Neural cell (in vitro differentiated cells): Measurements from ENCODE around the gene TAMM41. TPM values are rescaled to one million over a fixed set of nuclear protein-coding genes. Genes with fewer than 3 reads are reported as not detected.

ENCODE experiments used
- H2AFZ ChIP-seq: fragments of 200-600, 300-800 bp; sonication (generic), shearing (Covaris generic); 2 replicates; pipeline ENCODE4 v1.6.0; 2014; ENCODE audit warnings: low read depth, mild to moderate bottlenecking, antibody characterized with exemption, low read length, moderate library complexity
- H3F3A ChIP-seq: fragments of 200-600 bp; shearing (Covaris generic); 2 replicates; pipeline ENCODE4 v1.6.1; 2016; ENCODE audit warnings: mild to moderate bottlenecking, moderate library complexity, mixed read lengths, antibody characterized with exemption, low read length; ENCODE audit not compliant: insufficient read depth, poor library complexity, severe bottlenecking
- H3K27ac ChIP-seq: fragments of 200-600, 300-800 bp; sonication (generic), shearing (Covaris generic); 2 replicates; pipeline ENCODE4 v1.5.1; 2014; ENCODE audit warnings: mild to moderate bottlenecking, low read length, moderate library complexity
- H3K27me3 ChIP-seq: fragments of 300-800, 200-600 bp; sonication (generic), shearing (Covaris generic); 2 replicates; pipeline ENCODE4 v1.6.0; 2014; ENCODE audit warnings: mild to moderate bottlenecking, low read depth, low read length, moderate library complexity; ENCODE audit not compliant: insufficient read depth
- H3K36me3 ChIP-seq: fragments of 300-800, 200-600 bp; sonication (generic), shearing (Covaris generic); 2 replicates; pipeline ENCODE4 v1.5.1; 2014; ENCODE audit warnings: mild to moderate bottlenecking, antibody characterized with exemption, low read length, moderate library complexity; ENCODE audit not compliant: insufficient read depth
- H3K4me2 ChIP-seq: fragments of 300-800, 200-600 bp; sonication (generic), shearing (Covaris generic); 2 replicates; pipeline ENCODE4 v1.6.0; 2014; ENCODE audit warnings: mild to moderate bottlenecking, low read length
- H3K4me3 ChIP-seq: fragments of 300-800, 200-600 bp; sonication (generic), shearing (Covaris generic); 2 replicates; pipeline ENCODE4 v1.5.1; 2014; ENCODE audit warnings: mild to moderate bottlenecking, low read length, moderate library complexity
- H3K79me2 ChIP-seq: fragments of 200-600 bp; shearing (Covaris generic); replicated peaks from 2 replicates; pipeline ENCODE4 v1.6.0; 2014; ENCODE audit warnings: mild to moderate bottlenecking, low read length, moderate library complexity; ENCODE audit not compliant: insufficient read depth
- H3K9ac ChIP-seq: fragments of 300-800, 200-600 bp; sonication (generic), shearing (Covaris generic); 2 replicates; pipeline ENCODE4 v1.6.1; 2016; ENCODE audit warnings: mild to moderate bottlenecking, low read length, mixed read lengths
- H3K9me2 ChIP-seq: fragments of 200-600 bp; shearing (Covaris generic); 2 replicates; pipeline ENCODE4 v1.6.1; 2016; ENCODE audit warnings: mild to moderate bottlenecking, low read length, mixed read lengths; ENCODE audit not compliant: insufficient read depth
- H3K9me3 ChIP-seq: fragments of 200-600, 300-800 bp; sonication (generic), shearing (Covaris generic); 2 replicates; pipeline ENCODE4 v1.6.1; 2016; ENCODE audit warnings: mild to moderate bottlenecking, mixed run types, low read length, moderate library complexity, mixed read lengths
- H4K20me1 ChIP-seq: fragments of 200-600 bp; shearing (Covaris generic); 2 replicates; pipeline ENCODE4 v1.6.1; 2016; ENCODE audit warnings: mild to moderate bottlenecking, mixed run types; ENCODE audit not compliant: insufficient read depth
- EP300 ChIP-seq: fragments of 450-650 bp; conservative IDR thresholded peaks from 2 replicates; pipeline ENCODE4 v1.6.1; 2014; ENCODE audit warnings: antibody characterized with exemption, mild to moderate bottlenecking, moderate library complexity; ENCODE audit not compliant: poor library complexity, severe bottlenecking
- EZH2 ChIP-seq: fragments of 200-600, 300-800 bp; shearing (Covaris generic), sonication (generic); IDR thresholded peaks from 2 replicates; pipeline ENCODE4 v1.6.1; 2014; ENCODE audit warnings: antibody characterized with exemption, low read length, borderline replicate concordance, mild to moderate bottlenecking; ENCODE audit not compliant: insufficient read depth, poor library complexity, severe bottlenecking
- MXI1 ChIP-seq: fragments of 450-650 bp; conservative IDR thresholded peaks from 2 replicates; pipeline ENCODE4 v1.6.1; 2014; ENCODE audit warnings: antibody characterized with exemption, mild to moderate bottlenecking; ENCODE audit not compliant: poor library complexity, severe bottlenecking
- POLR2AphosphoS5 ChIP-seq: IDR thresholded peaks from 2 replicates; pipeline ENCODE4 v1.6.1; 2012
- RAD21 ChIP-seq: fragments of 450-650 bp; conservative IDR thresholded peaks from 2 replicates; pipeline ENCODE4 v1.6.1; 2014; ENCODE audit warnings: antibody characterized with exemption, mild to moderate bottlenecking, moderate library complexity
- SMC3 ChIP-seq: fragments of 450-650 bp; conservative IDR thresholded peaks from 2 replicates; pipeline ENCODE4 v1.6.1; 2014; ENCODE audit warnings: antibody characterized with exemption, mild to moderate bottlenecking, moderate library complexity; ENCODE audit not compliant: poor library complexity
- TAF1 ChIP-seq: IDR thresholded peaks from 2 replicates; pipeline ENCODE4 v1.6.1; 2012; ENCODE audit warnings: low read depth
- polyA plus RNA-seq: library from polyadenylated mRNA; depleted of rRNA; stranded (reverse); fragments of >200 nt; gene quantifications from 2 replicates; pipeline ENCODE4 v1.2.3, GENCODE V29; 2014
- TF ChIP-seq, protein P1 (sequence below): fragments of 450-650 bp; IDR thresholded peaks from 2 replicates; pipeline ENCODE4 v1.5.1; 2014; ENCODE audit warnings: antibody characterized with exemption, mild to moderate bottlenecking, moderate library complexity; ENCODE audit not compliant: poor library complexity, severe bottlenecking
- TF ChIP-seq, protein P2 (sequence below): IDR thresholded peaks from 2 replicates; pipeline ENCODE4 v1.6.1; 2012; ENCODE audit warnings: borderline replicate concordance

TAMM41 gene
- polyA plus RNA-seq, 1 donor from 2014 or later = 3.1 TPM

DNA sequence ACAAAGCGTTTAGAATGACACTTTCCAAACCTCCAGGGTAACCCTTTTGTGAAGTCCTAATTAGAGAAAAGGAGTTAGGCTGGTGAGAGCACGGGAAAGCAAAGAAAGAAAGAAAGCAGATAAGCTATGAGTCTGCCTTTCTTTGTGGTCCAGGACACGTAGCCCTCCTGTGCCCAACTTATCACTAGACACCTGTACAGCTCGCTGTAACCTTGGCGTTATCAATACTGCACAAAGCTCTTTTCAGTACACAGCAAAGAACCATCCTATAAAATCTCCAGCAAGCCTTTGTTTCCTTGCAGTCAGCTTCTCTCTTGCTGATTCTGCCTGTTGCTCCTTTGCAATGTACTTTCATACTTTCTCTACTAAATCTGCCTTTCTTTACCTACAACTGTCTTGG is 6.8 kb upstream of the TAMM41 start (continued):
- TF ChIP-seq, protein P1, sequence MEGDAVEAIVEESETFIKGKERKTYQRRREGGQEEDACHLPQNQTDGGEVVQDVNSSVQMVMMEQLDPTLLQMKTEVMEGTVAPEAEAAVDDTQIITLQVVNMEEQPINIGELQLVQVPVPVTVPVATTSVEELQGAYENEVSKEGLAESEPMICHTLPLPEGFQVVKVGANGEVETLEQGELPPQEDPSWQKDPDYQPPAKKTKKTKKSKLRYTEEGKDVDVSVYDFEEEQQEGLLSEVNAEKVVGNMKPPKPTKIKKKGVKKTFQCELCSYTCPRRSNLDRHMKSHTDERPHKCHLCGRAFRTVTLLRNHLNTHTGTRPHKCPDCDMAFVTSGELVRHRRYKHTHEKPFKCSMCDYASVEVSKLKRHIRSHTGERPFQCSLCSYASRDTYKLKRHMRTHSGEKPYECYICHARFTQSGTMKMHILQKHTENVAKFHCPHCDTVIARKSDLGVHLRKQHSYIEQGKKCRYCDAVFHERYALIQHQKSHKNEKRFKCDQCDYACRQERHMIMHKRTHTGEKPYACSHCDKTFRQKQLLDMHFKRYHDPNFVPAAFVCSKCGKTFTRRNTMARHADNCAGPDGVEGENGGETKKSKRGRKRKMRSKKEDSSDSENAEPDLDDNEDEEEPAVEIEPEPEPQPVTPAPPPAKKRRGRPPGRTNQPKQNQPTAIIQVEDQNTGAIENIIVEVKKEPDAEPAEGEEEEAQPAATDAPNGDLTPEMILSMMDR = no peak

DNA sequence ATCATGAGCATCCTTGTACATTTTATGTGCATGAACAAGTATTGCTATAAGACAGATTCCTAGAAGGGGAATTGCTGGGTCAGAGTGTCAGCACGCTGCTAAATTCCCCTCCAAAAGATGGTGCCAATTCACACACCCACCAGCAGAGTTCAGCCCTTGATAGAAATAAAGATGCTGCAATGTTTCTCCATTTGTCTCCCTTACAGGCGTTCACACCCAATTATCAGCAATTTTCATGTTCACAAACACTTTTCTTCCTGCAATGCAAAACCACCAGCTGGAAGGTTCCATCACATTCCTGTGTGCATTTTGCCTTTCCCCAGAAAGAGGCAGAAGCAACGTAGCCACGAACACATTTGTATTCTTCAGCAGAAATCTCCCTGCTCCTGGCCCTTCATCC is 3.3 kb upstream of the TAMM41 start:
- no peaks in the 10 kb centered on the region for H4K20me1 ChIP-seq
- TF ChIP-seq, protein P1 = peak; percentile 67
- no peak for TF ChIP-seq MXI1
- TF ChIP-seq, protein P2, sequence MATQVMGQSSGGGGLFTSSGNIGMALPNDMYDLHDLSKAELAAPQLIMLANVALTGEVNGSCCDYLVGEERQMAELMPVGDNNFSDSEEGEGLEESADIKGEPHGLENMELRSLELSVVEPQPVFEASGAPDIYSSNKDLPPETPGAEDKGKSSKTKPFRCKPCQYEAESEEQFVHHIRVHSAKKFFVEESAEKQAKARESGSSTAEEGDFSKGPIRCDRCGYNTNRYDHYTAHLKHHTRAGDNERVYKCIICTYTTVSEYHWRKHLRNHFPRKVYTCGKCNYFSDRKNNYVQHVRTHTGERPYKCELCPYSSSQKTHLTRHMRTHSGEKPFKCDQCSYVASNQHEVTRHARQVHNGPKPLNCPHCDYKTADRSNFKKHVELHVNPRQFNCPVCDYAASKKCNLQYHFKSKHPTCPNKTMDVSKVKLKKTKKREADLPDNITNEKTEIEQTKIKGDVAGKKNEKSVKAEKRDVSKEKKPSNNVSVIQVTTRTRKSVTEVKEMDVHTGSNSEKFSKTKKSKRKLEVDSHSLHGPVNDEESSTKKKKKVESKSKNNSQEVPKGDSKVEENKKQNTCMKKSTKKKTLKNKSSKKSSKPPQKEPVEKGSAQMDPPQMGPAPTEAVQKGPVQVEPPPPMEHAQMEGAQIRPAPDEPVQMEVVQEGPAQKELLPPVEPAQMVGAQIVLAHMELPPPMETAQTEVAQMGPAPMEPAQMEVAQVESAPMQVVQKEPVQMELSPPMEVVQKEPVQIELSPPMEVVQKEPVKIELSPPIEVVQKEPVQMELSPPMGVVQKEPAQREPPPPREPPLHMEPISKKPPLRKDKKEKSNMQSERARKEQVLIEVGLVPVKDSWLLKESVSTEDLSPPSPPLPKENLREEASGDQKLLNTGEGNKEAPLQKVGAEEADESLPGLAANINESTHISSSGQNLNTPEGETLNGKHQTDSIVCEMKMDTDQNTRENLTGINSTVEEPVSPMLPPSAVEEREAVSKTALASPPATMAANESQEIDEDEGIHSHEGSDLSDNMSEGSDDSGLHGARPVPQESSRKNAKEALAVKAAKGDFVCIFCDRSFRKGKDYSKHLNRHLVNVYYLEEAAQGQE = no peak
- TF ChIP-seq RAD21 = peak; percentile 66
- TF ChIP-seq EP300 = peak; percentile 10
- peak; percentile 73 for TF ChIP-seq SMC3
- TF ChIP-seq POLR2AphosphoS5 = no peak
- no peak for TF ChIP-seq TAF1
- TF ChIP-seq EZH2 = no peak
- H3K9me3 ChIP-seq = no peaks in the 10 kb centered on the region
- no peak overlapping the region for H3K27ac ChIP-seq
- H3K9ac ChIP-seq = no peak overlapping the region
- H3K27me3 ChIP-seq = no peaks in the 10 kb centered on the region
- no peak overlapping the region for H3K4me3 ChIP-seq
- H3K36me3 ChIP-seq = no peaks in the 10 kb centered on the region
- H3K4me2 ChIP-seq = no peak overlapping the region
- peak overlapping the region; percentile 47 for H2AFZ ChIP-seq
- no peaks in the 10 kb centered on the region for H3F3A ChIP-seq
- peaks cover 13% of the 10 kb centered on the region for H3K79me2 ChIP-seq
- H3K9me2 ChIP-seq = no peaks in the 10 kb centered on the region

DNA sequence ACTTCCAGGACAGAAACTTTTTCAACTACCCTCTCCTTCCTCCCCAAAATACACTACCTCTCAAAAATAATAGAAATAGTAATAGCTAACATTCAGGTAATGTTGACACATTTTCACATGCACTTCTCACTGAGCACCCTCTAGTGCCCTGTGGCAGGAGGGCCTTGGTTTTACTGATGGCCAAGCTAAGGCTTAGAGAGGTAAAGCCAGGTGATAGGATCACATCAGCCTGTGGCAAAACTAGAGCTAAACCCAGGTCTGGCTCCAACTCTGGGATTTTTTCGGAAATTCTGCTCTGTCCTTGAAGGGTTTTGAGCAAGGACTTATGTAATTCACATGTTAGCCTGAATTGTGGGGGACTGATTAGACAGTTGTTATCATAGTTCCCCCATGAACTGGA is 922 bp upstream of the TAMM41 start:
- Histone ChIP-seq H3K9ac (no peak overlapping the region), H3K4me3 (no peak overlapping the region), H3K27ac (no peak overlapping the region), H3F3A (no peaks in the 10 kb centered on the region), H3K36me3 (no peaks in the 10 kb centered on the region), H4K20me1 (no peaks in the 10 kb centered on the region), H3K79me2 (peaks cover 13% of the 10 kb centered on the region), H3K9me2 (no peaks in the 10 kb centered on the region), H3K27me3 (no peaks in the 10 kb centered on the region), H3K4me2 (no peak overlapping the region), H2AFZ (no peak overlapping the region), H3K9me3 (no peaks in the 10 kb centered on the region)
- TF ChIP-seq SMC3 = no peak
- TF ChIP-seq, protein P2 = no peak
